Measurements from ENCODE around the gene FIGNL1.
A peak's percentile ranks its signal among the peaks of the same experiment; 100 is the strongest.

Gene FIGNL1

GRCh38 chr7:50427518-50427917 lies 22.6 kb downstream of the FIGNL1 start:
- DNase-seq, result no peak

GRCh38 chr7:50426280-50427045 lies 23.7 kb downstream of the FIGNL1 start:
- no peak for DNase-seq

- DNase-seq, result no peak
Measured at GRCh38 chr7:50425318-50425717, 24.8 kb downstream of the FIGNL1 start.

- DNase-seq, result no peak
Measured at GRCh38 chr7:50423860-50424259, 26.3 kb downstream of the FIGNL1 start.

GRCh38 chr7:50422858-50423257 lies 27.3 kb downstream of the FIGNL1 start:
- DNase-seq, result no peak

- no peak for DNase-seq
Measured at GRCh38 chr7:50421043-50421442, 29.1 kb downstream of the FIGNL1 start.

- DNase-seq, result no peak
Measured at GRCh38 chr7:50418526-50419290, 31.4 kb downstream of the FIGNL1 start.

GRCh38 chr7:50418086-50418515 lies 32.0 kb downstream of the FIGNL1 start:
- DNase-seq, result peak; percentile 92

- DNase-seq, result peak; percentile 89
Measured at GRCh38 chr7:50416527-50417182, 33.5 kb downstream of the FIGNL1 start.

- no peak for DNase-seq
Measured at GRCh38 chr7:50415844-50416364, 34.2 kb downstream of the FIGNL1 start.

GRCh38 chr7:50413561-50413960 lies 36.6 kb downstream of the FIGNL1 start:
- peak; percentile 48 for DNase-seq

GRCh38 chr7:50412973-50413372 lies 37.2 kb downstream of the FIGNL1 start:
- peak; percentile 63 for DNase-seq

GRCh38 chr7:50411332-50411731 lies 38.8 kb downstream of the FIGNL1 start:
- no peak for DNase-seq

GRCh38 chr7:50409856-50410745 lies 40.0 kb downstream of the FIGNL1 start:
- peak; percentile 93 for DNase-seq

GRCh38 chr7:50406935-50407334 lies 43.2 kb downstream of the FIGNL1 start:
- no peak for DNase-seq

GRCh38 chr7:50405221-50405620 lies 44.9 kb downstream of the FIGNL1 start:
- DNase-seq, result peak; percentile 62

GRCh38 chr7:50404392-50404791 lies 45.8 kb downstream of the FIGNL1 start:
- no peak for DNase-seq

GRCh38 chr7:50400114-50400513 lies 50.0 kb downstream of the FIGNL1 start:
- DNase-seq, result no peak

- DNase-seq, result no peak
Measured at GRCh38 chr7:50399635-50400034, 50.5 kb downstream of the FIGNL1 start.

GRCh38 chr7:50399206-50399605 lies 50.9 kb downstream of the FIGNL1 start:
- DNase-seq, result no peak

GRCh38 chr7:50397971-50398324 lies 52.2 kb downstream of the FIGNL1 start:
- no peak for DNase-seq

GRCh38 chr7:50397320-50397970 lies 52.7 kb downstream of the FIGNL1 start:
- no peak for DNase-seq
